HG02588 (cell line): Measurements from ENCODE around the gene PLSCR3.
"Not testable (repeated sequence)": the region's sequence is repeated elsewhere in the genome, so short reads cannot be mapped to it uniquely, and the experiment has no call there.

Source experiments
- ATAC-seq: cut with Tn5 transposase; IDR thresholded peaks from one replicate; pipeline ENCODE4 v1.9.1; 2021; ENCODE audit warnings: mild to moderate bottlenecking, moderate library complexity; ENCODE audit not compliant: unreplicated experiment

Gene PLSCR3

DNA sequence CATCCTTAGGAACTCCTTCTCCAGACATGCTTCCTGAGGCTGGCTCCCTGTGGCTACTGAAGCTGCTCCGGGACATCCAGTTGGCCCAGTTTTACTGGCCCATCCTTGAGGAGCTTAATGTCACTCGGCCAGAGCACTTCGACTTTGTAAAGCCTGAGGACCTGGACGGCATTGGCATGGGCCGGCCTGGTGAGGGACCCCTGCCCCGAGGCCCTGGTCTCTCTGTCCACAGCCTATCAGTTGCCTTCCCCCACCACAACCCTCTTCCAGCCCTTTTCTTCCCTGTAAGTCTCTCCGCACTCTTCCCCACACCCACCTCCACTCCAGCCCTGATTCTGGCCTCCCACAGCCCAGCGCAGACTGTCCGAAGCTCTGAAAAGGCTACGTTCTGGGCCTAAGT lies 11.4 kb downstream of the PLSCR3 start:
- no peak for ATAC-seq

DNA sequence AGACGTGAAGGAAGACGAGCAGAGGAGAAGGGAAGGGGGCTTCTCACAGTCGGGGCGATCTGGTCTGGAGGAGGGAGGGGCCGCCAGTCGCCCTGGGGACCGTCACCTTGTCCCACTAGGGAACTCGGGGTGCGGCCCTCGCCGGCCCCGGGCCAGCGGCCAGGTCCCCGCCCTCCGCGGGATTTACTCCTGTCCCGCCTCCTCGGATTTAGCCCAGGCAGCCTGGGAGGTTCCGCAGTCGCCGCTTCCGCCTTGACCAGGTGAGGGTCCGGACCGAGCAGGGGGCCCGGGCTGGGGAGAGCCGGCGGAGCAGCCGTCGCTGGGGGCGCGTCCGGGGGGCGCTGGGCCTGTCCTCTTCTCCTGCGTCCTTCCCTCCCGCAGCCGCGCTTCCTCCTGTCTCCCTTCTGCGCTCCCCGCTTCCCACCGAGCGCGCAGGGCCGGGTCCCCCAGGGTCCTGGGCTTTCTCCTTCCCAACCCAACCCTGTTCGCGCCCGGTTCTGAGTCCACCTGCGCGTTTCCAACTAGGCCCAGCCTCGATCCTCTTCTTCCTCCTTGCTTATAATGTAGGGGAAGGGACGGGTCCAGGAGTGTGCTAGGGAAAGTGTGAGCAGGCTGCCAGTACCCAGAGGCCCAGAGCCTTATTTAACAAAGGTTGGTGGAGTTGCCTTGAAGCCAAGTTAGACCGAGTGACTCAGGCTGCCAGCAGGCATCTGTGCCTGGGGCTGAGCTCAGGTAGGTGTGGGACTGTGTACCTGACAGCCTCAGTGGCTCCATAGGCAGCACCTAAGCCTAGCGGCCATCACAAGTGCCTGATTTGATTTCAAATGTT lies 13.3 kb downstream of the PLSCR3 start, which contains the start of gene TNK1:
Gene TNK1 (plus strand): TSS at position 235 of the 829 bp plus-strand sequence. CDS start 1,838 bp downstream, outside the sequence.
- ATAC-seq = no peak

DNA sequence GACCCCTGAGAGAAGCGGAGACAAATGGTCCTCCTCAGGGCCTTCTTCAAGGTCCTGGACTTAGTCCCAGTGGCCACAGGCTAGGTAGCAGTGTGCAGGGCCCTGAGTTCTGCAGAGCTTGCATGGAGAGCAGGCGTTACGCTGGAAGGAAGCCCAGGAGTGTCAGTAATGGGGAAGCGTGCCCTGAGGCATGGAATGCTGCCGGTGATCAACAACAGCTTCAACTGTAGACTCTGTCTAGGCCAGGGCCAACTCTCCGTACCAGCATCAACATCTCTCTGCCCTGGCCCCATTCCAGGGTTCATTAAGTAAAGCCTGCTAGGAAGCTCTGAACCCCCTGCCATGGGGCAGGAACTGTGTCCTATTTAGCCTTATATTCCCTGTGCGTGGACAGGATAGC lies 14.0 kb downstream of the PLSCR3 start:
- no peak for ATAC-seq

DNA sequence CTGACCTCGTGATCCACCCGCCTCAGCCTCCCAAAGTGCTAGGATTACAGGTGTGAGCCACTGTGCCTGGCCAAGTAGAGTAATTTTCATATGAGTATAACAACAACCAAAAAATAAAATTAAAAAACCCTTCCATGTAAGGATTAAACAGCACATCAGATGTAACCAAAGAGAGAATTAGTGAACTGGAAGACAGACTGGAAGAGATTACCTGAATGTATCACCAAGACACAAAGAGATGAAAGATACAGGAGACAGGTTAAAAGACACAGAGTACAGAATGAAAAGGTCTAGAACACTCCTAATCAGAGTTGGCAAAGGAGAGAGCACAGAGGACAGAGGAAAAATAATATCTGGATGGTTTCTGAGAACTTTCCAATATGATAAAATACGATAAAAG lies 15.2 kb downstream of the PLSCR3 start:
- no peak for ATAC-seq

DNA sequence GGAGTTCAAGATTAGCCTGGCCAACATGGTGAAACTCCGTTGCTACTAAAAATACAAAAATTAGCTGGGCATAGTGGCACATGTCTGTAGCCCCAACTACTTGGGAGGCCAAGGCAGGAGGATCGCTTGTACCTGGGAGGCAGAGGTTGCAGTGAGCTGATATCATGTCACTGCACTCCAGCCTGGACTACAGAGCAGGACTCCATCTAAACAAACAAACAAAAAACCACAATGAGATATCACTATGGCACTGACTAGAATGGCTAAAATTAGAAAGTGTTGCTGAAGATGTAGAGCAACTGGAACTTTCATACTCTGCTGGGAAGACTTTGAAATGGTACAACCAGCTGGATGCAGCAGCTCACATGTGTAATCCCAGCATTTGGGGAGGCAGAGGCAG lies 20.0 kb downstream of the PLSCR3 start:
- no peak for ATAC-seq

DNA sequence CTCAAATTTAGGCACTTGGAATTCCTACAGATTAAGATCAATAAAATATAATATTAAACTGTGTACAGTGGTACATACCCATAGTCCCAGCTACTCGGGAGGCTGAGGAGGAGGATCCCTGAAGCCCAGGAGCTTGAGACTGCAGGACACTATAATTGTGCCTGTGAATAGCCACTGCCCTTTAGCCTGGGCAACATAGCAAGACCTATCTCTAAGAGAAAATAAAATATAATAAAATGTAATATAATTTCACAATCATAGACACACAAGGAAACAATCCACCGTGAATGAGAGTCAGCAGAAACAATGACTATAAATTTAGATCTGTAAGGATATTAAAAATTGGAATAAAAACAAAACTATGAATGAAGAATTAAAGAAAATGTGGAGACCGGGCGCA lies 23.5 kb downstream of the PLSCR3 start:
- no peak for ATAC-seq

DNA sequence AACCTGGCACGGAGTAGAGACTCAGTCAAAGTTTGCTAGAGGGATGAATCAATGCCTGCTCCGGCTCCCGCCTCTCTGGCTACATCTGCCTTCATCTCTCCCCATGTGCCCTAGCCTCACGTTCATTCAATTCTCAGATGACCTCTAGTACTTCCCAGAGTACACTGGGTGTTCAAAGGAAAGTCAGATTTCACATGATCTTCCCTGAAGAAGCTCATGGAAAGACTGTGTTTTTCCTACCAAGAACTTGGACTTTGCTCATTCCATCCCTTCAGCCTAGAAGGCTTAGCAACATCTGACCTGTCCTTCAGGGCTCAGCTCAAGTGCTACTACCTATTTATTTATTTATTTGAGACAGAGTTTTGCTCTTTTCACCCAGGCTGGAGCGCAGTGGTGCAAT lies 24.5 kb downstream of the PLSCR3 start:
- ATAC-seq = no peak

DNA sequence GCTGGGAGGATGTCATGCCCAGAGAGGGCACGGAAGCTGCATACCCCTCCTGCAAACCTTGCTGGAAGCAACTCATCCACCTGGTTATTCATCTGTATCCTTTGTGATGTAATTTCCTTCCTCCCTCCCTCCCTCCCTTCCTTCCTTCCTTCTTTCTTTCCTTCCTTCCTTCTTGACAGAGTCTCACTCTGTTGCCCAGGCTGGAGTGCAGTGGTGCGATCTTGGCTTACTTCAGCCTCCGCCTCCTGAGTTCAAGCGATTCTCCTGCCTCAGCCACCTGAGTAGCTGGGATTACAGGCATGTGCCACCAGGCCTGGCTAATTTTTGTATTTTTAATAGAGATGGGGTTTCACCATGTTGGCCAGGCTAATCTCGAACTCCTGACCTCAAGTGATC lies 25.7 kb downstream of the PLSCR3 start:
- not testable (repeated sequence) for ATAC-seq

DNA sequence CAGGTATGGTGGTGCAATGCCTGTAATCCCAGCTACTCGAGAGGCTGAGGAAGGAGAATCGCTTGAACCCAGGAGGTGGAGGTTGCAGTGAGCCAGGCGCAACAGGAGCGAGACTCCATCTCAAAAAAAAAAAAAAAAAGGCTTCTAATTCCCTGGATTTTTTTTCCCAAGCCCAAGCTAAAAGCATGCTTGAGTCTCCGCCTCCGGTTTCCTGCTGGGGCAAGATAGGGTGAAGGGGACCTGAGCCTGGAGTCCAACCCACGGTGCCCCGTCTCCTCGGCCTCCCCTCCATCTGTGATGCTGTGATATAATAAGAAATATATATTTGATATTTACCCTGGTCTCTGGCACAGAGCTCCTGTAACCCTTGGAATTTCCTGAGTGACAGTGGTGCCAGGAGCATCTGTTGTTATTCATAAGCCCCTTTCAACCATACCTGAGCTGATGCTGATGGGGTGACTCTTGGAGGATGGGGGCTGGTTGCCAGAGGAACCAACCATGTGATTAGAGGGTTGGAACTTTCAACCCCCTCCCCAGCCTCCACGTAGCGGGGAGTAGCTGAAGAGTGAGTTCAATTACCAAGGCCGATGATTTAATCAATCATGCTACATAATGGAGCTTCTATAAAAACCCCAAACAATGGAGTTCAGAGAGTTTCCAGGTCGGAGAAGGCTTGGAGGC lies 26.3 kb downstream of the PLSCR3 start:
- ATAC-seq = no peak

DNA sequence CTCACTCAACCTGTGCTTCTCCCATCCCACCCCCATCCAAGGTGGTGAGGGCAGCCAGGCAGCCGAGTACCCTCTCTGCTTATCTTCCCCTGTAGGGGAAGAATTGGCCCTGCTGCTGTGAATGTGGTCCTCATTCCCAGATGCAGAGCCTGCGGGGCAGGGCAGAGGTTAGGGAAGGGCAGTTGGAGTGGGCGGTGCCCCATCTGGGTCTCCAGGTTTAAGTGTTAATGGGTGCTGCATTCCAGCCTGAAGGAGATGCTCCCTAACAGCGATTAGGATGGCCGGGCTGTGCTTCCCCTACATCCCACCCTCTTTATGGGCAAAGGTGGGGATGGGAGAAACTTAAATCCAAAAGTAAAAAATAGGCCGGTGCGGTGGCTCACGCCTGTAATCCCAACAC lies 27.2 kb downstream of the PLSCR3 start:
- no peak for ATAC-seq

DNA sequence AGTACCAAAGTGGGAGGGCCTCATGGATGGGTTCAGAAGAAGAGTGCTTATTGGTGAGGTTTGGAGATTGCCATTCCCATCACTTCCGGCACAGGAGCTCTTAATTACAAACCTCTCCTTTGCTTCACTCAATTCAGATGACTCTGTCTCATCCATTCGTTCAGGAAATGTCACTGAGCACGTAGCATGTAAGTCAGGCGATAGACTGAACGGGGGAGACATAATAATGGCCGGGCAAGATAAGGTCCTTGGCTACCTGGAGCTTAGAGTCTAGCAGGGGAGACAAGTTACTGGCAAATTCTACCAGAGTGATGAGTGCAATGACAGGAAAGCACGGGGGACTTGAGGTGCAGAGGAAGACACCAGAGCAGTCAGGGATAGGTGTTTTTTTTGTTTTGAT lies 28.4 kb downstream of the PLSCR3 start:
- not testable (repeated sequence) for ATAC-seq

DNA sequence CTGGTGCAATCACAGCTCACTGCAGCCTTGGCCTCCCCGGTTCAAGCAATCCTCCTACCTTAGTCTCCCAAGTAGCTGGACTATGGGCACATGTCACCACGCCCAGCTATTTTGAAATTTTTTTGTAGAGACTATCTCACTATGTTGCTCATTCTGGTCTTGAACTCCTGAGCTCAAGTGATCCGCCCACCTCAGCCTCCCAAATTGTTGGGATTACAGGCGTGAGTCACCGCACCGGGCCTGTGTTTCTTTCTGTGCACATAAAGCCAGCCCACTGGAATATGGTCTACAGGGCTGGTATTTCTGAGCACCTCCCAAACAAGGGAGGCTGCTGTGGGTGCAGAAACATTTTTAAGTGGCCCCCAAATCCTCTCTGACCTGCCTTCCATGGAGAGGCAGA lies 31.0 kb downstream of the PLSCR3 start:
- ATAC-seq = no peak

DNA sequence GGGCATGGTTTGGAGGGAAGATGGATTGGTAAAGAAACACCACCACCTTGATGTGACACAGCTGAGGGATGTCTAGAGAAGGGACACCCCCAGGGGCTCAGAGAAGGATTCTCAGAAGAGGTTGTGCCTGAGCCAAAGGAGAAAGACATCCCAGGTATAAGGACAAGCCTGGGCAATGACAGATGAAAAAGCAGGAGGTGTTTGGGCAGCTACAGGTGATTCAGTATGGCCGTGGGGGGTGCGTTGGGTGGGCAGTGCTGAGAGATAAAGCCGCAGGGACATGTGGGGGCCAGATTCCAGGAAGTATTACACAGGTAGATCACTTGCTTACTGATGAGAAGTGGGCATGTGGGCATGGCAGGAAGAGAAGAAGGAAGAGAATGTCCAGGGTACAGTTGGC lies 32.4 kb downstream of the PLSCR3 start:
- no peak for ATAC-seq

DNA sequence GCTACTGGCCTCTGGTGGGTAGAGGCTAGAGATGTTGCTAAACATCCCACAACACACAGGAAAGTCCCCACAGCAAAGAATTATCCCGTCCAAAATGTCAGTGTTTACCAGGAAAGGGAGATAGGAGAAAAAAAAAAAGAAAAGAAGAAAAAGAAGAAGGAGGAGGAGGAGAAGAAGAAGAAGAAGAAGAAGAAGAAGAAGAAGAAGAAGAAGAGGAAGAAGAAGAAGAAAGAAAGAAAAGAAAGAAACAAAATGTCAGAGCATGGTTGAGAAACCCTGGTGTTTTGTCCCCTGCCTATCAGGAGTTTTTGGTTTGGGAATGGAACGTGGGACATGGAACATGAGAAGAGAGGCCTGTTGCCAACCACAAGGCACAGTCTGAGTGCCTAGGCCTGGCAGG lies 36.9 kb downstream of the PLSCR3 start:
- no peak for ATAC-seq

DNA sequence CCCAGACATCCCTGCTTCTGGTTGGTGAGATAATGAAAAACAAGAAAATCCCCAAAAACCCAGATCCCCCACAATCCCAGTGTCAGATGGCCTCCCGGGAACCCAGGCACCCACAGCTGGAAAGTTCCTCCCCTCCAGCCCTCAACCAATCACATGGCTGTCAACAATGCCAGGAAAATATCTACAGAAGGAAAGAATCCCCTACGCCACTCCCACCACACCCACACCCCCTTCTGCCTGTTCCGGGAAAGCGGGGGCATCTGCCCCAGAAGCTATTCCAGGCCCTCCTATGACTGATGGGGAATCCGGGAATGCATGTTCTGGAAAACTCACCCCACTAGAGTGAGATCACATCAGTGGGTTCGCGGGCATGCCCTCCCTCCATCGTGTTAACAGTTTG lies 37.6 kb downstream of the PLSCR3 start:
- no peak for ATAC-seq

DNA sequence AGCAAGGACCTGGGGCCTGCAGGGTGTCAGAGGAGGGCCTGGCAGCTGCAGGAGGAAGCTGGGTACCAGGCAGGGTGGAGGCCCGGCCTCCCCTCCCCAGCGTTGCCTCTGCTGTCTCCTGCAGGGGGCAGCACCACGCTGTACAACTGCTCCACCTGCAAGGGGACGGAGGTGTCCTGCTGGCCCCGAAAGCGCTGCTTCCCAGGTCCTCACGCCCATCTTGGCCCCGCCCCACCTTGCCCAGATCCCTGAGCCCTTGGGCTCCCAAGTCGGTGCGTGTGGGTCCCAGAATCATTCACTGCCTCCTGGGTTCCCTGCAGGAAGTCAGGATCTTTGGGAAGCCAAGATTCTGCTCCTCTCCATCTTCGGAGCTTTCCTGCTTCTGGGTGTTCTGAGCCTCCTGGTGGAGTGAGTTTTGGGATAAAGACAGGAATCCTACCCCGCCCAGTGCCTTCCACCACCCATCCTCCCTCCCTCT lies 38.2 kb downstream of the PLSCR3 start:
- ATAC-seq = no peak

DNA sequence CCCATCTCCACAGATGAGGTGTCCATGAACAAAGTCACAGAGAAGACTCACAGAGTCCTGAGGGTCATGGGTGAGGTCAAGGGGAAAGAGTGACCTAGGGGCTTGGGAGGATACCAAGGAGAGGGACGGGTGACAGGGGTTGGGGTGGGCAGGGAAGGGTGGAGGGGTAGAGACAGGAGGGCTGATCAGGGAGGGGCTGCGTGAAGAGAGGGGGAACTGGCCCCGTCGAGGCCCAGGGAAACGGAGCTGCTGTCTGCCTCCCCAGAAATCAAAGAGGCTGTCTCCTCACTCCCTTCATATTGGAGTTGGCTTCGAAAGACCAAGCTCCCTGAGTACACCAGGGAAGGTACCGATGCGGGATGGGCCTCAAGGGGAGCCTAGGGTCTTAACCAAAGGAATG lies 38.8 kb downstream of the PLSCR3 start:
- no peak for ATAC-seq

DNA sequence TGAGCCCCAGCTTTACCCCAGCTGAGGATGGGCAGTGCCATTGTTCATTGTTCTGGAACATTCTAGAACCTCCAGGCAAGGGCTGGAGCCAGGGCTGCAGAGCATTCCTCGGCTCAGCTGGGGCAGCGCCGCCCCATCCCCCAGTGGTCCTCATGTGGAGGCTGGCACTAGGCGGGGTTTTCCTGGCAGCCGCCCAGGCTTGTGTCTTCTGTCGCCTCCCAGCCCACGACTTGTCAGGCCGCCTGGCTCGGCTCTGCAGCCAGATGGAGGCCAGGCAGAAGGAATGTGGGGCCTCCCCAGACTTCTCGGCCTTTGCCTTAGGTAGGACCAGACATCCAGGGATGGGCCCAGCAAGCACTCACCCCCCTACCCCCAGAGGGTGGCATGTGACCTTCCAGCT lies 39.3 kb downstream of the PLSCR3 start, which contains the start of gene TMEM95:
Gene TMEM95 (plus strand): TSS at position 104 of the 400 bp plus-strand sequence. CDS start 49 bp downstream, at position 153.
- ATAC-seq = no peak

DNA sequence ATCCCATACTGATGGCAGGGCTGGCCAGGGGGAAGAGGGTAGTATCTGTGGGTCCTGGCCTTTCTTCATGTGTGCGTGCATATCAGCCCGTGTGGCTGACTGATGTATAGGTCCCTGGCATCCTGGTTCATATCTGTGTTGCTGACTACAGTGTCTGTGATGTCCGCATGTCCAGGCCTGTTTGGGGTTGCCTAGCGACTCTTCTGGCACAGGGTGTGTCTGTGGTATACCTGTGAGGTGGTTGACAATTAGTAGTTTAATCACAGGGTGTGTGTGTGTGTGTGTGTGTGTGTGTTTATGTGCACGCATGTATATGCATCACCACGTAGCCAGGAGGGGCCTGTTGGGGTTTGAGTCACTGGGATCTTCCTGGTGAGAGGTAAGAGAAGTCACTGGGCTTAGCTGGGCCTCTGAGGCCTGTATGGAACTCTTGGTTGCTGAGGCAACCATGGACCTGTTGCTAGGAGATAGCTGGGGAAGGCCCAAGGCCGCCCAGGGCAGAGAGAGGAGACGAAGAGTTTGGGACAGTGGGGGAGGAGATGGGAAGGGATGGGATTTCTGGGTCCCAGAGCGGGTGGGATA lies 40.0 kb downstream of the PLSCR3 start:
- ATAC-seq = no peak

DNA sequence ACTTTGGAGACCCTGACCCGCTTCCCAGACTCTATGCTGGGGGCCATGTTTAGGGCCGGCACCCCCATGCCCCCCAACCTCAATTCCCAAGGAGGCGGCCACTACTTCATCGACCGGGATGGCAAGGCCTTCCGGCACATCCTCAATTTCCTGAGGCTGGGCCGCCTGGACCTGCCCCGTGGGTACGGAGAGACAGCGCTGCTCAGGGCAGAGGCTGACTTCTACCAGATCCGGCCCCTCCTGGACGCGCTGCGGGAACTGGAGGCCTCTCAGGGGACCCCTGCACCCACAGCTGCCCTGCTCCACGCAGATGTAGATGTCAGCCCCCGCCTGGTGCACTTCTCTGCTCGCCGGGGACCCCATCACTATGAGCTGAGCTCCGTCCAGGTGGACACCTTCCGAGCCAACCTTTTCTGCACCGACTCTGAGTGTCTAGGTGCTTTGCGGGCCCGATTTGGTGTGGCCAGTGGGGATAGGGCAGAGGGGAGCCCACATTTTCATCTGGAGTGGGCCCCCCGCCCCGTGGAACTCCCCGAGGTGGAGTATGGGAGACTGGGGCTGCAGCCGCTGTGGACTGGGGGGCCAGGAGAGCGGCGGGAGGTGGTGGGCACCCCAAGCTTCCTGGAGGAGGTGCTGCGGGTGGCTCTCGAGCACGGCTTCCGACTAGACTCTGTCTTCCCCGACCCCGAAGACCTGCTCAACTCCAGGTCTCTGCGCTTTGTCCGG lies 41.3 kb downstream of the PLSCR3 start:
- no peak for ATAC-seq

DNA sequence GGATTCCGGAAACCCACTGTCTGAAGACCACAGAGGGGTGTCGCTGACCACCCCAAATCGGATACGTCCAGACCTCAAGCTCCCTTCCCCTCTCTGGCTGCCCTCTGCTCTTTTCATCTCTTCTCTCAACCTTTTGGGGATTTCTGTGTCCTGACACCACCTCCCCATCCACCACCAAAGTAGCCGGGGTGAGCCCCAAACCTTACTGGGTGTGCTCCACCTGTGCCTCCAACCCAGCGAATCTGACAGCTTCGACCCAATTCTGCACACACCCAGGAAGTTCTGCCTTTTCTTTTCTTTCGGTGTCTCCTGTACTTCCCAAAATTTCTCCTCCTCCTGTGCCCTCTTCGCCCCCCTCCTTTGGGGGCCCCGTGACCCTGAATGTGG lies 41.8 kb downstream of the PLSCR3 start:
- no peak for ATAC-seq
